ENCODE data around the gene ZNF256.

The ZNF256 gene

GRCh38 chr19:57947419-57948134 lies at the start of gene ZNF256:
Gene ZNF256 (minus strand): TSS chr19:57947706. CDS start chr19:57947474, 232 bp downstream.
- DNase-seq (ENCODE audit: low spot score), result peak; percentile 96

- no peak for DNase-seq (ENCODE audit: low spot score)
Measured at GRCh38 chr19:57992841-57993240, 45.3 kb upstream of the ZNF256 start.

- no peak for DNase-seq (ENCODE audit: low spot score)
Measured at GRCh38 chr19:57978586-57979289, 31.2 kb upstream of the ZNF256 start.

GRCh38 chr19:57974434-57974833 lies 26.9 kb upstream of the ZNF256 start, which contains the start of gene C19orf18:
Gene C19orf18 (minus strand): TSS chr19:57974534. CDS start chr19:57974432, 102 bp downstream.
- DNase-seq (ENCODE audit: low spot score), result no peak

GRCh38 chr19:57964761-57965160 lies 17.3 kb upstream of the ZNF256 start:
- no peak for DNase-seq (ENCODE audit: low spot score)

- DNase-seq (ENCODE audit: low spot score), result no peak
Measured at GRCh38 chr19:57961785-57962184, 14.3 kb upstream of the ZNF256 start.

GRCh38 chr19:57954996-57955395 lies 7.5 kb upstream of the ZNF256 start:
- no peak for DNase-seq (ENCODE audit: low spot score)

GRCh38 chr19:57949702-57950101 lies 2.2 kb upstream of the ZNF256 start:
- DNase-seq (ENCODE audit: low spot score), result no peak

GRCh38 chr19:57949296-57949695 lies 1.8 kb upstream of the ZNF256 start:
- DNase-seq (ENCODE audit: low spot score), result no peak

- DNase-seq (ENCODE audit: low spot score), result no peak
Measured at GRCh38 chr19:57947088-57947418, 453 bp downstream of the ZNF256 start.

GRCh38 chr19:57946316-57946715 lies 1.2 kb downstream of the ZNF256 start:
- DNase-seq (ENCODE audit: low spot score), result no peak

- DNase-seq (ENCODE audit: low spot score), result no peak
Measured at GRCh38 chr19:57941593-57941992, 5.9 kb downstream of the ZNF256 start.

- no peak for DNase-seq (ENCODE audit: low spot score)
Measured at GRCh38 chr19:57935731-57936130, 11.8 kb downstream of the ZNF256 start.

- DNase-seq (ENCODE audit: low spot score), result peak; percentile 77
Measured at GRCh38 chr19:57934820-57935665, 12.5 kb downstream of the ZNF256 start, which contains the start of gene ZNF418. Gene ZNF418 (minus strand): TSS chr19:57935402. CDS start chr19:57933822, 1,580 bp downstream.

GRCh38 chr19:57927587-57927986 lies 19.9 kb downstream of the ZNF256 start:
- DNase-seq (ENCODE audit: low spot score), result no peak

- DNase-seq (ENCODE audit: low spot score), result peak; percentile 88
Measured at GRCh38 chr19:57916168-57916995, 31.1 kb downstream of the ZNF256 start, which contains the start of gene ZNF417. Gene ZNF417 (minus strand): TSS chr19:57916592. CDS start chr19:57916411, 181 bp downstream.

GRCh38 chr19:57914531-57914930 lies 33.0 kb downstream of the ZNF256 start:
- DNase-seq (ENCODE audit: low spot score), result no peak

GRCh38 chr19:57907394-57907793 lies 40.1 kb downstream of the ZNF256 start:
- DNase-seq (ENCODE audit: low spot score), result no peak

- no peak for DNase-seq (ENCODE audit: low spot score)
Measured at GRCh38 chr19:57905258-57905657, 42.2 kb downstream of the ZNF256 start.

- DNase-seq (ENCODE audit: low spot score), result no peak
Measured at GRCh38 chr19:57903618-57904184, 43.8 kb downstream of the ZNF256 start.

- DNase-seq (ENCODE audit: low spot score), result no peak
Measured at GRCh38 chr19:57900311-57900710, 47.2 kb downstream of the ZNF256 start.
